GM12875 (cell line): ENCODE data around the gene FAF1.
"Not testable (repeated sequence)": the region's sequence is repeated elsewhere in the genome, so short reads cannot be mapped to it uniquely, and the experiment has no call there.

Source experiments
- H3K4me3 ChIP-seq: one replicate; pipeline ENCODE4 v1.5.1; 2011; ENCODE audit warnings: low read depth, low read length, control low read depth
- TF ChIP-seq, protein P1 (sequence below): IDR thresholded peaks from 2 replicates; pipeline ENCODE4 v1.5.1; 2011; ENCODE audit warnings: low read depth, mild to moderate bottlenecking, control low read depth, inconsistent platforms, low read length, moderate library complexity, borderline replicate concordance; ENCODE audit not compliant: insufficient read depth

Gene FAF1

GRCh38 chr1:50959303-50959912 lies 659 bp downstream of the FAF1 start:
- TF ChIP-seq, protein P1, sequence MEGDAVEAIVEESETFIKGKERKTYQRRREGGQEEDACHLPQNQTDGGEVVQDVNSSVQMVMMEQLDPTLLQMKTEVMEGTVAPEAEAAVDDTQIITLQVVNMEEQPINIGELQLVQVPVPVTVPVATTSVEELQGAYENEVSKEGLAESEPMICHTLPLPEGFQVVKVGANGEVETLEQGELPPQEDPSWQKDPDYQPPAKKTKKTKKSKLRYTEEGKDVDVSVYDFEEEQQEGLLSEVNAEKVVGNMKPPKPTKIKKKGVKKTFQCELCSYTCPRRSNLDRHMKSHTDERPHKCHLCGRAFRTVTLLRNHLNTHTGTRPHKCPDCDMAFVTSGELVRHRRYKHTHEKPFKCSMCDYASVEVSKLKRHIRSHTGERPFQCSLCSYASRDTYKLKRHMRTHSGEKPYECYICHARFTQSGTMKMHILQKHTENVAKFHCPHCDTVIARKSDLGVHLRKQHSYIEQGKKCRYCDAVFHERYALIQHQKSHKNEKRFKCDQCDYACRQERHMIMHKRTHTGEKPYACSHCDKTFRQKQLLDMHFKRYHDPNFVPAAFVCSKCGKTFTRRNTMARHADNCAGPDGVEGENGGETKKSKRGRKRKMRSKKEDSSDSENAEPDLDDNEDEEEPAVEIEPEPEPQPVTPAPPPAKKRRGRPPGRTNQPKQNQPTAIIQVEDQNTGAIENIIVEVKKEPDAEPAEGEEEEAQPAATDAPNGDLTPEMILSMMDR, result no peak
- peak overlapping the region; percentile 88 for H3K4me3 ChIP-seq

DNA sequence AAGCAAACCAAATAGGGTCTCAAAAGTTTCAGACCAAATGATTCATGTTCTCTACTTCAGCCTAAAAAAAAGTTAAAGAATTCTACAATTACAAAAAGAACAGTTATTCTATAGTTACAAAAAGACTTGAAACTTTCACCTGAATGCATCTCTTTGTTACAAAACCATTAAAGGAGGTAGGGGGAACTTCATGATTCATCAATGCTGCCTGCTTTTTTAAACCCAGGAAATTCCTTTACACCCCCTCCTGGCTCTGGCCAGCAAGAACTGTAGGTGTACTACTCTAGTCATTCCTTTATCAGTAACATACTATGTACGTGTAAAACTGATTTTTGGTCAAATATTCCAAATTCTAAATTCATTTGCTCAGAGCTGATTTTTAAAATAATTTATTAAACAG lies 5.0 kb downstream of the FAF1 start:
- no peak overlapping the region for H3K4me3 ChIP-seq
- TF ChIP-seq, protein P1, result no peak

DNA sequence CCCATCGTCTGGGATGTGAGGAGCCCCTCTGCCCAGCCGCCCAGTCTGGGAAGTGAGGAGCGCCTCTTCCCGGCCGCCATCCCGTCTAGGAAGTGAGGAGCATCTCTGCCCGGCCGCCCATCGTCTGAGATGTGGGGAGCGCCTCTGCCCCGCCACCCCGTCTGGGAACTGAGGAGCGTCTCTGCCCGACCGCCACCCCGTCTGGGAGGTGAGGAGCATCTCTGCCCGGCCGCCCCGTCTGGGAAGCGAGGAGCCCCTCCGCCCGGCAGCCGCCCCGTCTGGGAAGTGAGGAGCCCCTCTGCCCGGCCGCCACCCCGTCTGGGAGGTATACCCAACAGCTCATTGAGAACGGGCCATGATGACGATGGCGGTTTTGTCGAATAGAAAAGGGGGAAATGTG lies 7.5 kb downstream of the FAF1 start:
- not testable (repeated sequence) for H3K4me3 ChIP-seq

DNA sequence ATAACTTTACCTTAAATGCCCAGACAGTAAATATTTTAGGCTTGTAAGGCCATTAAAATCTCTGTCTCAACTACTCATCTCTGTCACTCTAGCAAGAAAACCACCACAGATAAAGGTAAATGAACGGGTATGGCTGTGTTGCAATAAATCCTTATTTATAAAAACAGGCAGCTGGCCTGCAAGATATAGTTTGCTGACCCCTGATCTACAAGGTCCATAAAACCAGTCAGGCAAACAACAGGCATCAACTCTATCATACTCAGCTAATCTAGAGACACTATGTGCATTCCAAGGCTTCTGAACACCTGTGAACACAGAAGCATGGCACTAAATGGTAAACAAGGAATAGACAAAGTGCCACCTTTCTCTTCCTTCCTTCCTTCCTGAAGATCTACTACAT lies 9.7 kb downstream of the FAF1 start:
- no peak overlapping the region for H3K4me3 ChIP-seq
- TF ChIP-seq, protein P1, result no peak

- TF ChIP-seq, protein P1, result no peak
- H3K4me3 ChIP-seq, result no peak overlapping the region
Measured at GRCh38 chr1:50949286-50949982, 10.6 kb downstream of the FAF1 start.

DNA sequence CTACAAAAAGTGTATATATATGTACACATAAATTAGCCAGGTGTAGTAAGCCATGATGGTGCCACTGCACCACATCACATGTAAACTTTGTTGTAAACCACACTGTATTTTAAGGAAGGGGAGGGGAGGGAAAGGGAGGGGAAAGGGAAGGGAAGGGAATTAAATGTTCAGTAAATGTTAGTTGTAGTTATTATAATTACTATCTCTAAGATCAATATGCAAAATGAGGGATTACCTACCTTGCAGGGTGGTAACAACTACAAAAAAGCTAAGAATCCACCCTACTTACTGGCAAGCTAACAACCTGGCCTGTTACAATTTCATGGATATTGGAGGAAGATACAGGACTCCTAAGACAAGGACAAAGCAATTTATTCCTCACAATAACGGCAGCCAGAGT lies 17.7 kb downstream of the FAF1 start:
- no peak overlapping the region for H3K4me3 ChIP-seq
- TF ChIP-seq, protein P1, result no peak

DNA sequence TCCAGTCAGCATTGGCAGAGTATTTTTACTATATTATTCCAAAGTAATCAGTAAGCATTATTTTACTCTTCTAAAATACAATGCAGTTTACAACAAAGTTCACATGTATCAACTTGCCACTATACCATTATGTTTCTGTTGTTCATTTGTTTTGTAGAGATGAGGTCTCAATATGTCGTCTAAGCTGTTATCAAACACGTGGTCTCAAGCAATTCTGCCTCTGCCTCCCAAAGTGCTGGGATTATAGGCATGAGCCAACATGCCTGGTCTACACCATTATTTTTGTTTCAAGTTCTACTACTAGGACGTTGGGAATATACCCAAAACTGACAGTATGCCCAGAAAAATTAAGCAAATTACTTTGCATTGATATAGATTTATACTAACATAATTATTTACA lies 19.8 kb downstream of the FAF1 start:
- TF ChIP-seq, protein P1, result no peak
- no peak overlapping the region for H3K4me3 ChIP-seq

GRCh38 chr1:50936321-50936720 lies 23.7 kb downstream of the FAF1 start:
- TF ChIP-seq, protein P1, result no peak
- H3K4me3 ChIP-seq, result no peak overlapping the region

DNA sequence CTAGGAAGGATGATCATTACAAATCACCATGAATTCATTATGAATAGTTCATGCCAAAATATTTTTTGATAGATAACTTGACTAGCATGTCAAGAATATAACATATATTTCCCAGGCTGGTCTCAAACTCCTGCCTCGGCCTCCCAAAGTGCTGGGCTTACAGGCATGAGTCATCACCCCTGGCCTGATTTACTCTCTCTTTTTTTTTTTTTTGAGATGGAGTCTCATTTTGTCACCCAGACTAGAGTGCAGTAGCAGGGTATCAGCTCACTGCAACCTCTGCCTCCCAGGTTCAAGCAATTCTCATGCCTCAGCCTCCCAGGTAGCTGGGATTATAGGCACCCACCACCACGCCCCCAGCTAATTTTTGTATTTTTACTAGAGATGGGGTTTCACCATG lies 24.8 kb downstream of the FAF1 start:
- H3K4me3 ChIP-seq, result not testable (repeated sequence)
